ENCODE results near the gene SHOC2. TPM values are rescaled to one million over a fixed set of nuclear protein-coding genes. Genes with fewer than 3 reads are reported as not detected.

Gene SHOC2
- total and polyA plus RNA-seq, 9 of the 15 experiments (the other 6 are each of a cell fraction or from before 2014, with no cell fraction given), result 9.2 to 17.5 (median 14.9) TPM

- TF ChIP-seq ZNF318 (IDR thresholded peaks at IDR 0.05; ENCODE audit: borderline replicate concordance in 1 of 2, low read depth in 1 of 2), result no peak
- no peak for TF ChIP-seq KAT2B (IDR thresholded peaks at IDR 0.05; ENCODE audit: low read depth, low read length)
- TF ChIP-seq ZFP1 (CRISPR knock-in tag; IDR thresholded peaks at IDR 0.05), result no peak
Measured at GRCh38 chr10:110932505-110933180, 13.2 kb downstream of the SHOC2 start (continued).

All from K562 (cell line).